GM19397 (cell line): ENCODE results near the gene PPP4R2.
"Not testable (repeated sequence)": the region's sequence is repeated elsewhere in the genome, so short reads cannot be mapped to it uniquely, and the experiment has no call there.

ENCODE experiments used
- ATAC-seq: cut with Tn5 transposase; IDR thresholded peaks from one replicate; pipeline ENCODE4 v1.9.1; 2021; ENCODE audit warnings: mild to moderate bottlenecking, moderate library complexity; ENCODE audit not compliant: unreplicated experiment

Gene PPP4R2

DNA sequence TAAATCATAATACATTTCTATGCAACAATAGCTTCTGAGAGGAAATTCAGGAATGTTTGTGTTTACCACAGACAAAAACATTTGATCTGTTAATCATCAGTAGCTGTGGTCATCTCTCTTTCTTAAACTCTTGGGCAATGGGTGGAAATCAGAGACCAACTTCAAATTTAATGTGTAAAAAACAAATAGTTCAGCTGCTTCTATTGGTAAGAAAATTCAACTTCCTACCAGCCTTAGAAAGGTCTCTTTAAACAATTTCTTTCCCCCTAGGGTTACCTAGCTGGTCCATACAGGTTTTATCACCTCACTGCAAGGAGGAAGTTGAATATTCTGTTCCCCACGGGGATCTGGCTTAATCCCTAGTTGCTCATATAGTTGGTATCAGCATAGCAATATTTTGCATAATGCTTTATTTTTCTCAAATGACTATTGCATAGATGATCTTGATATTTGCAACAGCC, 20.3 kb upstream of the PPP4R2 start:
- no peak for ATAC-seq

- no peak for ATAC-seq
These were observed 19.4 kb upstream of the PPP4R2 start for GRCh38 chr3:72977060-72977808.

GRCh38 chr3:72982609-72983366, 13.8 kb upstream of the PPP4R2 start:
- no peak for ATAC-seq

- no peak for ATAC-seq
These were observed 11.0 kb upstream of the PPP4R2 start for GRCh38 chr3:72985576-72985975.

GRCh38 chr3:72990701-72991395, 5.8 kb upstream of the PPP4R2 start:
- ATAC-seq = no peak

DNA sequence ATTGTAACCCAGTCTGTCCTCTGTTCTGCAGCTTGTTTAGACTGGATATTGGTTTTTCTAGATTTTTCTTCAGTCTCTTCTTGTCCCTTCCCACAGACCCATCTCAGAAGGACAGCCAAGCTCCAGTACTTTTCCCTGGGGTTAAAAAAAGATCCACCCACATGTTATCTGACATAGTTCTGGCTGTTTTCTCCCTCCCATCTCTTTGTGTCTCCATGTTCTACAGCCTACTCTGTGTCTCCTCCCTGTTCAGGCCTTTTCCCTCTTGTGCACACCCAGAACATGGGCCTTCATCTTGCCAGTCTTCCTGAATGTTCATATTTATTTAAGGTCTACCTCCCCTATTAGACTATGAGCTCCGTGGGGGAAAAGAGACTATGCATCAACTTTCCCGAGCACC, 5.1 kb upstream of the PPP4R2 start:
- ATAC-seq = no peak

DNA sequence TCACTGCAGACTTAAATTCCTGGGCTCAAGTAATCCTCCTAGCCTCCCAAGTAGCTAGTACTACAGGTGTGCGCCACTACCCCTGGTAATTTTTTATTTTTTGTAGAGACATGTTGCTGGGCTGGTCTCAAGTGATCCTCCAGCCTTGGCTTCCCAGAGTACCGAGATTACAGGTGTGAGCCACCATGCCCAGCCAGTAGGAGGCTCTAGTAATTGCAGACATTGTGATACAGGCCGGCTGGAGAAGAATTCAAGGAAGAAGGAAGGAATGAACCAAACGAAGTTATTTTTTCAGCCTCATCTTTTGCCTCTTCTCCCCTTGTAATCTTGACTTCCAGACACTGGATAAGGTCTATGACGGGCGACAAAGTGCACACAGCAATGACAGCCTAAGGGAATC, 3.2 kb upstream of the PPP4R2 start:
- ATAC-seq = no peak

GRCh38 chr3:72995337-72995736, 1.3 kb upstream of the PPP4R2 start:
- ATAC-seq = no peak

GRCh38 chr3:72996121-72996472, 514 bp upstream of the PPP4R2 start:
- ATAC-seq = no peak

DNA sequence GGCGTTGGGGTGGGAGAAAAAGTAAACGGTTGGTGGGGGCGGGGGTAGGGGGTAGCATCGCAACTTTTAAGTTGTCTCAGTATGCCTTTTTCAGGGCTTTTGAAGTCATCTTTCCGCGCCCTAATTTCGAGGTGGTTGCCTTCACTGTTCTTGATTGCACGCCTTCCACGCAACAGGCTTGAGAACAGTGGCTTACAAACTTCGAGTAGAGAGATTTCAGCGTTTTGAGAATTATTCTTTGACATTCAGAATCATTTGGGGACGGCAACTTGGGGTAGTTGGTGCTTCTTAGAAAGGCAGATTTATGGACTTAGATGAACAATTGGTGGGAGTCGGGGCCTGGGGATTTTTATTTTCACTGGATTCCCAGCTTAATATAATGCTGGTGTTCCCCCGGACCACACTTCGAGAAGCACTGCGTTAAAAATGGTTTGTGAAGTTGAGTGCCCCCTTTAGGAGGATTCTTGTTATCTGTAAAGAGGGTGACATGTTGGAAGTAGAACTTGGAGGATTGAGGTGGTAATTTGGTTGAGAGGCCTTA, 880 bp downstream of the PPP4R2 start:
- ATAC-seq = no peak

DNA sequence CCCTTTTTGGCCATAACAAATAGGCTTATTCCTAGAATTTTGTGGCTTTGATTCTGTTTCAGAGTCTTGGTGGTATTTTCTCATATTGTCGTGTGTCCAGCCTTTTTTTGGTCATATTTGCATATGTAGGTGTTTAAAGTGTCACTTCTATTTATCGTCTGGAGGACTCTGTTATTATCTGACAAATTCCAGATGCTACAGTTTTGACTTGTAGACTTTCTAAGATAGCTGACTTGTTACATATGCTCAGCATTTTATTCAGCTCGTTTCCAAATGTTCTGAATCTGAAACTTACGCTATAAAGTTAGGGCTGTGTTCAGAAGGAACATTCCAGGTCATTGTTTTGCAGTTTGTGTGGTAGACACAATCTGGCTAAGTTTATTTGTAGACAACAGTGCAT, 1.9 kb downstream of the PPP4R2 start:
- no peak for ATAC-seq

GRCh38 chr3:72999951-73000350, 3.3 kb downstream of the PPP4R2 start:
- ATAC-seq = no peak

GRCh38 chr3:73003050-73003449, 6.4 kb downstream of the PPP4R2 start:
- ATAC-seq = not testable (repeated sequence)

GRCh38 chr3:73004316-73004715, 7.7 kb downstream of the PPP4R2 start:
- ATAC-seq = no peak

DNA sequence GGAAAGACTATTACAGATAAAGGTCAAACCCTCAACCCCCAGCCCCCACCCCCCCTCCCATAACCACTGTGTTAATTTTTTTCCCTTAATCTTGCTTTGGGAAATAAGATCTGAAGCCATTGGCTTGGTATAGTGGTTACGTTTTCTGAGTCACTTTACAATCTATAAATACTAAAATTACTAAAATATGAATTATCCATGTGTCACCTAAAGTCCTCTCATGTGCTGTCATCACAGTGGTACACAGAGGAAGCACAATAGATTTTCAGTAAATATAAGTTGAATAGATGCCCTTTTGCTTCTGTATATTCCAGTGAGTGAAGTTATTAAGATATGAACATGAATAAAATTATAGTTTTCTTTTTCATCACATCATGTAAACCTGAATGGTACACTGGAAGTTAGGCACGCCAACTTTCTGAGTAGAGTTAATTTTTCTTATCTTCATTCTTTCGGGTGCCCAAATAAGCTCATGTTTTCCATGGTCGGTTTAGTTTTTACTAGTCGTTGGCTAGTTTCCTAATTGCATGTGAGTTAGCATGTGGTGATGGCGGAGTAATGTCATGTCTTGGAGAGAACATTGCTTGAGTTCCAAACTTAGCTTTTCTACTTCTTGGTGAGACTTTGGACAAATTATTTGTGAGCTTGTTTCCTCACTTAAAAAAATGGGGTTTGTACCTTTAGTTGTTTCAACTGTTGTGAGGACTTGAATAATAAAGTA, 11.5 kb downstream of the PPP4R2 start:
- no peak for ATAC-seq

DNA sequence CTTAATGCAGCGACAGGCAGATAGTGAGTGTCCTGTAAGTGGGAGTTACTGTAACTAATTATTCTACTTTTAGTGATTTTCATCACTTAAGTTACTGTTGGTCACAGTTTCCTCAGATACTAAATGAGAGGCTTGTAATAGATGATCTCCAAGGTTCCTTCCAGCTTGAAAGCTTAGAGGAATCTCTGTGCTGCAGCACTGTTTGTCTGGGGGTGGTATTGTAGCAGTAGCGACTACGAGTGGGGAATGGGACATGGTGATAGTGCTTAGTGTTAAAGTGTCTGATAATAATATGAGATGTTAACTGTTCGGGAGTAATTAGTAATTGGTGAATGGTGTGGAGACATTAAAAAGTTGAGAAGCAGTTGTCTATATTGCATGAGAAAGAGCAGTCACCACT, 12.4 kb downstream of the PPP4R2 start:
- no peak for ATAC-seq

- no peak for ATAC-seq
These were observed 13.1 kb downstream of the PPP4R2 start for GRCh38 chr3:73009750-73010149.

- ATAC-seq = no peak
These were observed 13.5 kb downstream of the PPP4R2 start for GRCh38 chr3:73010158-73010557.

DNA sequence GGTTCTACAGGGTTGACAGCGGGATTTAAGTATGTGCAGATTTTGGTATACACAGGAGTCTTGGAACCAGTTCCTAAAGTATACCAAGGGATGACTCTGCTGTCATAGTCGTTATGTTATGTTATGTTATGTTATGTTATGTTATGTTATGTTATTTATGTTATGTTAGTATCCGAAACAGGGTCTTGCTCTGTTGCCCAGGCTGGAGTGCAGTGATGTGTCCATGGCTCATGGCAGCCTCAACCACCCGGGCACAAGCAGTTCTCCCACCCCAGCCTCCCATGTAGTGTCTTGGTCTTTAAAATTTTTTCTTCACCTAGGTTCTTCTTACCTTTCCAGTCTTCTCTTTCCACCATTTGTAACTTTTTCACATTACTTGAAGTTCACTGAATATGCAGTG, 21.7 kb downstream of the PPP4R2 start:
- no peak for ATAC-seq

GRCh38 chr3:73018790-73019441, 22.3 kb downstream of the PPP4R2 start:
- ATAC-seq = no peak
